Spleen (tissue), 11 donors: Measurements from ENCODE around the gene WDR48. TPM values are rescaled to one million over a fixed set of nuclear protein-coding genes. Genes with fewer than 3 reads are reported as not detected.

ENCODE experiments used
- DNase-seq: peaks from one replicate; pipeline ENCODE4 v3.0.0-alpha.2; 2020
- H3K27ac ChIP-seq, 8 donors: fragments of 200-600 bp; sonication (generic) in 7 of 8; 1 replicate in 4 of 8; 2 replicates in 4 of 8; pipeline versions ENCODE4 v1.5.0 to v1.8.0; 2016 to 2021; ENCODE audit warnings: inconsistent platforms in 4 of 8, mild to moderate bottlenecking in 4 of 8, moderate library complexity in 1 of 8
- H3K27me3 ChIP-seq, 7 donors: fragments of 200-600 bp; sonication (generic) in 6 of 7; replicated peaks in 1 of 7; 1 replicate in 4 of 7; 2 replicates in 3 of 7; pipeline versions ENCODE4 v1.5.0 to v1.8.0; 2016 to 2021; ENCODE audit warnings: inconsistent platforms in 3 of 7, mild to moderate bottlenecking in 1 of 7
- H3K36me3 ChIP-seq, 6 donors: fragments of 200-600 bp; sonication (generic) in 5 of 6; 1 replicate in 4 of 6; 2 replicates in 2 of 6; pipeline versions ENCODE4 v1.5.0 to v1.8.0; 2016 to 2021; ENCODE audit warnings: inconsistent platforms in 2 of 6
- H3K4me1 ChIP-seq, 6 donors: fragments of 200-600 bp; sonication (generic) in 5 of 6; 1 replicate in 3 of 6; 2 replicates in 3 of 6; pipeline versions ENCODE4 v1.5.0 to v1.8.0; 2016 to 2021; ENCODE audit warnings: inconsistent platforms in 3 of 6
- H3K4me3 ChIP-seq, 8 donors: fragments of 200-600 bp; sonication (generic) in 7 of 8; 1 replicate in 4 of 8; 2 replicates in 4 of 8; pipeline versions ENCODE4 v1.5.0 to v1.8.0; 2016 to 2021; ENCODE audit warnings: inconsistent platforms in 4 of 8, mild to moderate bottlenecking in 4 of 8, moderate library complexity in 2 of 8
- H3K9me3 ChIP-seq, 8 donors: fragments of 200-600 bp; sonication (generic) in 7 of 8; 1 replicate in 4 of 8; 2 replicates in 4 of 8; pipeline versions ENCODE4 v1.5.0 to v1.8.0; 2016 to 2021; ENCODE audit warnings: inconsistent platforms in 4 of 8
- CTCF ChIP-seq, 11 experiments: fragments of 200-600 bp in 7 of 11; fragments of 450-650 bp in 4 of 11; sonication (generic) in 4 of 11; IDR thresholded peaks in 8 of 11; conservative IDR thresholded peaks in 3 of 11; 1 replicate in 7 of 11; 2 replicates in 4 of 11; pipeline versions ENCODE4 v1.4.0 to v1.8.0; 2016 to 2021; ENCODE audit warnings: antibody characterized with exemption in 11 of 11, inconsistent platforms in 4 of 11, mild to moderate bottlenecking in 1 of 11
- POLR2A ChIP-seq, 3 donors: fragments of 450-650 bp; IDR thresholded peaks; one replicate each; pipeline ENCODE4 v1.5.1; 2017; ENCODE audit warnings: antibody characterized with exemption in 3 of 3, mild to moderate bottlenecking in 1 of 3
- POLR2AphosphoS5 ChIP-seq, 3 donors: sonication (generic); formaldehyde crosslinking; IDR thresholded peaks; one replicate each; pipeline ENCODE4 v1.5.1; 2017; ENCODE audit warnings: antibody characterized with exemption in 3 of 3
- WGBS, 5 donors: extraction: QIAGEN DNeasy Blood & Tissue Kit in 3 of 5; methylation state at CpG; one replicate each; pipeline versions ENCODE4 v1.1.5 to v1.1.7; 2013 to 2018; 5-methylcytosine and 5-hydroxymethylcytosine counted together
- intact Hi-C: fragments of 100-400 bp; cut with DNase I; formaldehyde crosslinking; loops from one replicate; pipeline ENCODE4 v1.15.0; 2023; ENCODE audit warnings: low total_unique reads
- polyA plus RNA-seq, 3 donors: library from polyadenylated mRNA; stranded (reverse); fragments of 200-250 nt; gene quantifications; one replicate each; pipeline ENCODE4 v1.2.1, GENCODE V29; 2013
- total RNA-seq, 7 donors: library from RNA; depleted of rRNA in 3 of 7; stranded (reverse); fragments of >200 nt in 3 of 7; fragmentation: NEBNext Ultra II Directional in 4 of 7; extraction: Animal tissue kit (Norgen Biotek cat#: 25700) in 4 of 7; gene quantifications; one replicate each; pipeline versions ENCODE4 v1.1.0 to v1.2.1, GENCODE V29; 2016 to 2021
- donor health status: healthy with polysubstance abuse.
- donor health status: DM: no; HTN: no; CAD: no; lungs with moderate emphysema.
- donor health status: DM: no; HTN: no; CAD: no.
- donor health status: Bipolar disorder and iron deficiency.
- donor health status: healthy.
- donor health status: DM: no; HTN: no; CAD: no.
- donor health status: DM: yes; HTN: yes; CAD: no.

WDR48 gene
- total and polyA plus RNA-seq, 10 donors, result 11.1 to 45.0 (median 35.3) TPM

- Histone ChIP-seq H3K27ac (peak overlapping the region in 1 of 8 donors; percentile 47), H3K36me3 (peaks cover 0 to 48% (median 3%) of the 10 kb centered on the region in 6 donors), H3K27me3 (no peaks in the 10 kb centered on the region), H3K9me3 (no peaks in the 10 kb centered on the region), H3K4me3 (no peak overlapping the region), H3K4me1 (peaks cover 8 to 40% (median 21%) of the 10 kb centered on the region in 6 donors)
- 74 to 94% (median 78%) methylated on average over 5 to 7 of the region's 7 CpGs for WGBS, 5 donors
- TF ChIP-seq POLR2A (IDR thresholded peaks at IDR 0.05) (no peak), POLR2AphosphoS5 (IDR thresholded peaks at IDR 0.05) (no peak), CTCF (IDR thresholded peaks at IDR 0.05 in 8 of 11, conservative IDR thresholded peaks at IDR 0.05 in 3 of 11) (no peak)
- intact Hi-C loops, result no loop called here
- peak; percentile 63 for DNase-seq
Observed at GRCh38 chr3:39134305-39134704, 82.5 kb downstream of the WDR48 start.

GRCh38 chr3:39135170-39135805 lies 83.5 kb downstream of the WDR48 start:
- peak overlapping the region in 3 of 8 donors; percentile 17 to 47 (median 24) for H3K27ac ChIP-seq
- 57 to 77% (median 70%) methylated on average over 6 to 8 of the region's 8 CpGs for WGBS, 5 donors
- no peaks in the 10 kb centered on the region for H3K27me3 ChIP-seq
- TF ChIP-seq POLR2AphosphoS5 (IDR thresholded peaks at IDR 0.05), result peak; percentile 65 to 90 (median 86)
- TF ChIP-seq CTCF (IDR thresholded peaks at IDR 0.05 in 8 of 11, conservative IDR thresholded peaks at IDR 0.05 in 3 of 11), result no peak
- H3K4me3 ChIP-seq, result no peak overlapping the region
- H3K36me3 ChIP-seq, result peaks cover 0 to 49% (median 3%) of the 10 kb centered on the region in 6 donors
- H3K9me3 ChIP-seq, result no peaks in the 10 kb centered on the region
- DNase-seq, result no peak
- peaks cover 8 to 44% (median 21%) of the 10 kb centered on the region in 6 donors for H3K4me1 ChIP-seq
- intact Hi-C loops, result no loop called here

- Histone ChIP-seq H3K36me3 (peaks cover 0 to 62% (median 3%) of the 10 kb centered on the region in 6 donors), H3K9me3 (no peaks in the 10 kb centered on the region), H3K4me1 (peaks cover 22 to 59% (median 35%) of the 10 kb centered on the region in 6 donors), H3K4me3 (no peak overlapping the region), H3K27me3 (no peaks in the 10 kb centered on the region), H3K27ac (no peak overlapping the region)
- 90 to 97% (median 92%) methylated on average over 17 to 21 of the region's 21 CpGs for WGBS, 5 donors
- DNase-seq, result no peak
- intact Hi-C loops, result no loop called here
- TF ChIP-seq CTCF (IDR thresholded peaks at IDR 0.05 in 8 of 11, conservative IDR thresholded peaks at IDR 0.05 in 3 of 11), result no peak
- no peak for TF ChIP-seq POLR2A (IDR thresholded peaks at IDR 0.05)
- peak in 1 of 3 donors; percentile 70 for TF ChIP-seq POLR2AphosphoS5 (IDR thresholded peaks at IDR 0.05)
Observed at GRCh38 chr3:39136533-39137434, 85.0 kb downstream of the WDR48 start.
